HG02870 (cell line): ENCODE data around the gene TMPRSS13.

Source experiments
- ATAC-seq: cut with Tn5 transposase; IDR thresholded peaks from one replicate; pipeline ENCODE4 v1.9.1; 2021; ENCODE audit warnings: mild to moderate bottlenecking, moderate library complexity; ENCODE audit not compliant: unreplicated experiment

TMPRSS13 gene

DNA sequence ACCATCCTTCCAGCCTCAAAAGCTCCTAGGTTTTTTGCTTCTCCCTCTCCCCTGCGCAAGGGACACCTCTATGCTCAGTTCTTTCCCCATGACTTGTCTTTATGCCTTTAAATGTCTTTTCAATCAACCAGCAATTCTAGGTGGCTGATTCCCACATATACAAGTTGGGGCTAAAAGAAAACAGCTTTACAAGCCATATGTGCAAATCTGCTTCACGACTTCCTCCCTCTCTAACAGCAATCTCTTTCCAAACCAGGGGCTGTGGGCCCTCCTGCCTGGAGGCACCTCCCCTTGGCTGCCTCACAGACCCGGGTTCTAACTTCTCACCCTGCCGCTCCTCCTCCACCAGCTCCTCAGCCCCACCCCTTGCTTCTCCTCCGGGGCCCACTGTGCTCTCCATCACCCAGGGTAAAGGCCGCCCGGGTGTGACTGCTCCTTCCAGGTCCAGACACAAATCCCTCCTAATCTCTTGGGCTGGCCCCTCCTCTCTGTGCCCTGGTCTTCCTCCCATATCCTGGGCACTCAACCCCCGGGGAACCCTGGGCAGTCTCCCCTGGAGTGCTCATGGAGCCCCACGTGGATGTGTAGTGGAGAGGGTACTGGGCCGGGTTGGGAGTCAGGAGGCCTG lies 14.1 kb downstream of the TMPRSS13 start:
- no peak for ATAC-seq

DNA sequence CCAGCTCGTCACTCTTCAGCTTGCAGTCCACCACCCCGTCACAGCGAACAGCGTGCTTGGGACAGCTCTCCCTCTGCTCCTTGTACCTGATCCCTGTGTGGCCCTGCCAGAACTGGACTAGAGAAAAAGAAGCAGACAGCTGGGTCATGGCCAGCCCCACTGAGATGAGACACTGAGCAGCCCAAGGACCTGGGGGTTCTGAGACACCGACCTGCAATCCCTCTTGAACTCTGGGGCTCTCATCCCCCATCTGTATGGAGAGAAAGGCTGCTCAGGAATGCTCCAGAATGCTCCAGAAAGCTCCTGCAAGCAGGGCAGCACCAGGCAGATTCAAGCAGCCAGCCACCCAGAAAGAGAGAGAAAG lies 14.8 kb downstream of the TMPRSS13 start:
- ATAC-seq: no peak

GRCh38 chr11:117913736-117914397 lies 15.3 kb downstream of the TMPRSS13 start:
- no peak for ATAC-seq

DNA sequence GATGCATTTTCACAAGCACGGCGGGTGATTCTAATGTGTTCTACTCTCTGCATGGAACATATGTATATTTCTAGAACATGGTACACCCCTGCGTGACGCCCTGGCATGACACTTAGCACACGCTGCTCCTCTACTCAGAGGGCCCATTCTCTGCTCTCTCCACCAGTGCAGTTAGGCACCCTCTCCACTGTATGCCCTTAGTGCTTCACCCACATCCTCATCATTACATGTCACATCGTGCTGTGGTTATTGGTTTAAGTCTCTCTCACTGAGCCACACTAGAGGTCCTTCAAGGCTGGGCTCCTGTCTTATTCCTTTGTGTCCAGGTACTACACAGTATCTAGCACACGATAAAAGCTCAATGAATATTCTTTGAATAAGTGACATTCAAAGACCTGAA lies 16.7 kb downstream of the TMPRSS13 start:
- ATAC-seq: no peak

- no peak for ATAC-seq
These were observed 17.5 kb downstream of the TMPRSS13 start for GRCh38 chr11:117911694-117912093.

DNA sequence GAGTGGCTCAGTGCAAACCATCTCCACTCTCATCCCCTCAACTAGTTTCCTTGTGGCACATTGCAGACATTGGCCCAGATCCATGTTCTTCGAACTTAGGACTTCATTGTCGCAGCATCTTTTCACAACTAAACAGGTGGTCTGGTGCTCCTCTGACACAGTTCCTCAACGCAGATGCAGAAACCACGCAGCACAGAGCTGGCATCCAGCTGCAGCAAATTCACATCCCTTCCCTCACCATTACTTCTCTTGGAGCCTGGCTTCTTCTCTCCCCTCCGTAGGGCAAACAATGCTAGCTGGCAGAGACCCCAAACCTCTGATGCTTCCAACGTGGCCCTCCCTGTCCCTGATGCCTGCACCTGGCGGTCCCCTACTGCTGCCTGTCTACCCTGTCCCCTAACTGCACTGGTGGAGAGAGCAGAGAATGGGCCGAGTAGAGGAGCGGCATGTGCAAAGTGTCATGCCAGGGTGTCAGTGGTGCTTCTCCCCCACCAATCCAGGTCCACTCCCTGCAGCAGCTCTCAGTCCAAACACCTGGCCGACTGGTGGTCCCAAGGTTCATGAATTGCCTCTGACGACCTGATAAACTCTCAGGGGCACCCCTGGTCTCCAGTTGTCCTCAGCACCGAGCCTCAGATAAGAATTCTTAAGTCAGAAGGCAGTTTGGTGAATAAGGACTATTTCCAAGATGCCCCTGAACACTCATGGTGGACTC lies 18.1 kb downstream of the TMPRSS13 start:
- ATAC-seq: no peak

DNA sequence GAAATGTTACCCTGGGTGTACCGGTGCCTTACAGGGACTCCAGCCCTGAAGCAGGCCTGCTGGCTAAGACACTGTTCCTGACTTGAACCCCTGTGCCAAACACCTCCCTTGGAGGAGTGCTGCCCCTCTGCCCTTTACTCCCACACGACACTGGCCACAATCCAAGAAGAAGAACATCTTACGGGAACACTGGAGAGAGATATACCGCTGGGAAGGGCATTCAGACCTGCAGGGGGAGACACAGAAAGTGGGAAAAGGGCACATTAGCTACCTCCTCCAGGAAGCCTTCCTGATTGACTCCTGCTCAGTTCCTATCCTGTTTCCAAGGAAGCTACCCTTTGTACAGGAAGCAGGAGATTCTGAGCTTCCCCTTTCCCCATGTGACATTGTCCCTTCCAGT lies 18.7 kb downstream of the TMPRSS13 start:
- ATAC-seq: no peak

DNA sequence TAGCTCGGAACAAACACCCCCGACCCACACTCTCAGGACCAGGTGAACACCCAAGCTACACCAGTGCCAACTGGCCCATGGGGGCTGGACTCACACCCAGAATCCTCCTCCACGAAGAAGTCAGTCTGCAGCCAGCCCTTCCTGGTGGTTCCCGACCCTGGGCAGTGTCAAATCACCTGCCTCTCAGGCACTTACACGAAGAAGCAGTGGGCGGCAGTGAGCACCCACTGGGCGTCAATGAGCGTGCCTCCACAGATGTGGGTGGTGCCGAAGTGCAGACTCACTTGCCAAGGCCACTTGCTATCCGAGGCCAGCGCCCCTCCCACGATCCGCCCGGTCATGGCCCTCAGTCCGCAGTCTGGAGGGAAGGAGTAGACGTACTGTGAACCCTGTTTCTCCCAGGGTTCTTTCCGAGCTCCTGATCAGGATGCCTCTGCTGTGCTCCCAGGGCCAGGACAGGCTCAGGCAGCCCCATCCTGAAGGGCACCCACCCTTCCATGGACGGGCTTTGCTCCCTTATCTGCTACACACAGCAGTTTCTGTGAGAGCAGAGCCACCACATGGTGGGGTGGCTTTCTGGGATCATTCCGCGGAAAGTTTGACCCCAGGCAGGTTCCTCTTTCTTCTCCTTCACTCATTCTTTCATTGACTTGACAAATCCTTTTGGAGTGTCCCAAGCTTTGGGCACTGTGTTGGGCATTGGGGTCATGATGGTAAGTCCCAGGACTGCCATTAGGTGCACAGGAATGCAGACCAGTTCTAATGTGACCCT lies 19.4 kb downstream of the TMPRSS13 start:
- ATAC-seq: no peak

DNA sequence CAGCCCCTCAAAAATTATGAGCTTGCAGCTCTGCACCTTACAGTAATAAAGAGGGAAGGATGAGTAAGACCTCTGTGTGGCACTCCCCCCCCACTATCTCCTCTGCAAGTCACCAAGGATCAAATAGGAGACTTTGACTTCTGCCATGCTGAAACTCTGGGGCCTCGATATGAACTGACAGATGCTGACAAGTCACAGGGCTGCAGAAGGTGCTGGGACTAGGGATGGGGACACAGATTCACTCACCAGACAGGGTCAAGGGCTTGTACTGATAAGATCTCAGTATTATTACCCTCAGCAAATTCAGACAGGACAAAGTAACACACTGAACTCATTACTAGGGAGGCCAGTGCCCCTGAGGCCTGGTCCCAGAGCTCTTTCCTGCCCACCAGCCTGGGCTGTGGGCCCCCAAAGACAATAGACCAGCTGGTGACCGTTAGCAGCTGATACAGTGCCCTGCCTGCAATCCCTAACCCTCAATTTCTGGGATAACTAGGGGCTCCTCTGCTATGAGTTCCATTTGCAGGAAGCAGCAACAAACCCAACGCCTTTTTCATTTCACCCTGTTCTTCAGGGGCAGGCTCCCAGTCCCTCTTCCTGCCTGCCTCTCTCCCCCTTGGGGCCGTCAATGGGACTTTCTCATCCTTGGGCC lies 20.1 kb downstream of the TMPRSS13 start:
- ATAC-seq: no peak

DNA sequence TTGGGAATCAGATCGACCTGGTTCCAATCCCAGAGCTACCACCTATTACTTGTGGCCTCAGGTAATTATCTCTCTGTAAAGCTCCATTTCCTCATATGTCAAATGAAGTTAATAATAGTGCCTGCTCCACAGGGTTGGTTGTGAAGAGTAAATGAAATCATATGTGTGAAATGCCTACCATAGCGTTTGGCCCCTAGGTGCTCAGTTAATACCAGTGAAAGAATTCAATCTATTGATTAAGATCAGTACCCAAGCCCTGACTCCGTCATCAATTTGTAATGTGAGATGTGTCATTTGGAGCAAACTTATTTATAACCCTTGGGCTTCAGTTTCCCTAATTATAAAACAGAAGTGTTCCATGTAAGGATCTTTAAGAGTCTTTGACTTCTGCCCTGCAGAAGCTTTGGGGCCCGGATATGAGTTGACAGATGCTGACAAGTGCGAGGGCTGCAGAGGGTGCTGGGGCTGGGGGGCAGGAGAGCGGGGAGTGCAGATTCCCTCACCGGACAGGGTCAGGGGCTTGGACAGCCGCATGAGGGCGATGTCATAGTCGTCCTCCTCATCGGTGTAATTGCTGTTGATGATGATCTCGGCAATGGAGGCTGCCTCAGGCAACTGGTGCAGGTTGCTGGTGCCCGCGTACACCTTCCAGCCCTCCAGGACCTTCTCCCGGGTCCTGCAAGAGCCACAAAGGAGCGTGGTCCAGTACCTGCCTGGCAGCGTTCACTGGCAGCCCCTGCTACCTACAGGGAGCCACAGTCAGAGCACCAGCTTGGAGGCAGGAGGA lies 20.9 kb downstream of the TMPRSS13 start:
- ATAC-seq: no peak

DNA sequence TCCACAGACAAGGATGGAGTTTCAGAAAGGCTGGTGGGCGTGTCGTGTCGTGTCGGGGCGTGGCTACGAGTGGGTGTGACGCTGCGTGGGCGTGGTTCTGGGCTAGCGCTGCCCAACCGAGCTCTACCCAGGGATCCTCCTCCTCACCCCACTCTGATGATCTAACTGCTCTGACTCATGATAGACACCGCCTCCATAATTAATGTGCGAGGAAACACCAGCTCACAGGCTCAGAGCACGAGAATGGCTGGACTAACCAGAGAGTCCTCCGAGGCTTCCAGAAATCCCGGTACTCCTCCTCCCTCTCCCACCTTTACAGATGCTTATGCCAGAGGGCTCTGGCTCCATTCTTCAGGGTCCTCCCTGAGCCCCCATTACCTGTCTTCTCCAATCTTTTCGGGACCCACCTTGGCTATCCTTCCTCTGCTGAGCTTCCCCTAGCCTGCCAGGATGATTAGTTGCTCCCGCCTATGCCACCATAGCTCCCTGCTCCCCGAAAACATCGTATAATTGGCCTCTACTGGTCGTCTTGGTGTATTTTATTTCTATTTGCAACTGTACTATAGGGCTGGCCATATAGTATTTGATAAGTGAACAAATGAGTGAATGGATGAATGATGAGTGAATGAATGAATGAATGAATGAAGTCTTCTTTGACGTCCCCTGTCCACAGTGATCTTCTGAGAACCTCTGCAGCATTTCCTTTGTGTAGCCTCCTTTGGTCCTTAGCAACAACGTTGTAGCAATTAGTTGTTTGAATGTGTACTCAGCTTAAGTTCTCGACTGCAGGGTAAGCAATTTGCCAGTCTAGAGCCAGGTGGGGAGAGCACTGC lies 21.7 kb downstream of the TMPRSS13 start:
- ATAC-seq: no peak

DNA sequence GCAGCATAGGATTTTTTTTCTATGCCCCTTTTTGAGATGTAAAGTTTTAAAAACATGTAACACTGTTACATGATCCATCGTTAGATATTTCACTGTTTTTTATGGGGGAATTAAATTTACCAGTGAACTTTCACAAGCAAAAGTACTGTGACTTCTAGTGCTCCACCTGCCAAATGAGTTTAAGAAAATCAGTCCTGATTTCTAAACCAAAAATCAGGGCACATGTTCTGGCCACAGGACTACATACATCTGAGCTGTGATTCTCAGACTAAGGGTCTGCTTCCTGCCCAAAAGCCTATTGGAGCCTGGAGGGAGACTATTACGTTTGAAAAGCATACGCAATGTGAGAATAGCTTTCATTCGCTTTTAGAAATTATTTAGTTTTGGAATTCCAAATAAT lies 22.5 kb downstream of the TMPRSS13 start:
- ATAC-seq: no peak

GRCh38 chr11:117906126-117906525 lies 23.1 kb downstream of the TMPRSS13 start:
- ATAC-seq: no peak

DNA sequence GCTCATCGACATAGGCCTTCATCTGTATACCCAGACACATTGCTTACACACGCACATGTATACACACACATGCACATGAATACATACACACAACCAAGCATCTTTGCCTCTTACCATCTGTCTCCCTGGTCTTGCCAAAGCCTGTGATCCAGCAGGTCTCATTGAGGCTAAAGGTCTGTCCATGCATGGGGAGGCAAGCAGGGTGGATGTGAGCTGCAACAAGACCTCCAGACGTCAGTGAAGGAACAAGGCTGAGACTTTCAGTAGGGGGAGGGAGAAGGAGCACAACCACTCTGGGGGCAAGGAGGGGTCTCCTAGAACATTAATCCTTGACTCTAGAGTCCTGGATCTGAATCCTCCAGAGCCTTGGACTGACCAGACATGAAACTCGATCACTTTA lies 23.7 kb downstream of the TMPRSS13 start:
- ATAC-seq: no peak

- no peak for ATAC-seq
These were observed 25.5 kb downstream of the TMPRSS13 start for GRCh38 chr11:117903505-117904382.

DNA sequence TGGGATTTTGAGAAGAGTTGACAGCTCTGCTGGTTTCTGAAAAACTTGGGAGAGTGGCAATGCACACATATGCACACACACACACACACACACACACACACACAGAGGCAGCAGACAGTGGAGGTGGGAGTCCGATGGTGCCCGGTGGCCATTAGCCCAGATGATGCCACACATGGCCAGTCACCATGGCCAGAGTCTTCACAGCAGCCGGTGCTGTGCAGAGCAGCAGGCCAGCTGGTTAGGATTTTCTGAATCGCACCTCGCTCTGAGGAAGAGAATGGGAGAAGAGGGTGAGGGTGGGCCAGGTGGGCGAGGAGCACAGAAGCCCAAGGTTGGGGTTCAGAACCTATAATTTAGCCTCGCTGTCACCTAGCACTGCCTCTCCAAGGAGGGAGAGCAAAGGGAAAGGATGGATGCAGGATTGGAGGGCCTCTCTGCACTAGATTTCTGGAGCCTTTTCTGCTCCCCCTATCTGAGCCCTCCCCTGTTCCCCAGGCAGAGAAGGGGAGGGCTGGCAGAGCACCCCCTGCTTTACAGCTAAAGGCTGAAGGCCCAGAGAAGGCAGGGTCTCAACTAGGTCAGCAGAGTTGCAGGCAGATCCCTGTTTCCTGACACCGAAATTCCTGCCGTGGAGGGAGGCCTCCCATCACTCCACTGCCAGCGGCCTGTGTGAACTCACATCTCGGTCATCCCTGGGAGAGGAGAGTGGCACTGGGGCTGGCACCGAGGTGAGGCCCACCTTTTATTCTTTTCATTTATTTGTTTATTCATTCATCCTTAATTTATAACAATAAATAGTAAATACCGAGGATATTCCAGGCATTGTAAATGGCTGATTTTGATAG lies 27.0 kb downstream of the TMPRSS13 start:
- no peak for ATAC-seq

DNA sequence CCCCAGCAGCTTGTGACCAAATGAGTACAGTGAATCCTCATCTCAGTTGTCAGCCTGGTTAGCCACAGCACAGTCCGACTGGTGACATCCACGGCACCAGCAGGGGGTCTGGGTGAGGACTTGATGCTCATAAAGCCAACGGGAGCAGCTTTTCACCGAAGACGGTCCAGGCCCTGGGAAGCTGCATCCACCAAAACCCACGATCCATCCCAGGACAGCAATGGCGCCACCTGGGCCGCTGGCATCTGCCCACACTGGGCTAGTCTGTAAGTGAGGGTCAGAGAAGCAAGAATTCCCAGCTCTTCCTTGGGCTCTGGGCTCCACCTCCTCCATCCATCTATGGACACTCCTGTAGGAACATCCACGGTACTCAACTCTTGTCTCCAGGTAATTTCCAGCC lies 27.6 kb downstream of the TMPRSS13 start:
- no peak for ATAC-seq
